HEK293 (cell line): ENCODE results near the gene PALM3.

Source experiments
- GLIS1 ChIP-seq: fragments of 450-650 bp; formaldehyde crosslinking; IDR thresholded peaks from 2 replicates; pipeline ENCODE4 v1.5.1; 2016; ENCODE audit warnings: missing biosample characterization, missing genetic modification characterization
- KLF1 ChIP-seq: fragments of 450-650 bp; formaldehyde crosslinking; IDR thresholded peaks from 2 replicates; pipeline ENCODE4 v1.5.1; 2016; ENCODE audit warnings: missing biosample characterization, missing genetic modification characterization
- KLF16 ChIP-seq: fragments of 450-650 bp; formaldehyde crosslinking; IDR thresholded peaks from 2 replicates; pipeline ENCODE4 v1.5.1; 2017; ENCODE audit warnings: missing biosample characterization, missing genetic modification characterization
- PRDM4 ChIP-seq: fragments of 450-650 bp; formaldehyde crosslinking; IDR thresholded peaks from 2 replicates; pipeline ENCODE4 v1.5.1; 2017; ENCODE audit warnings: missing biosample characterization, missing genetic modification characterization
- REPIN1 ChIP-seq: fragments of 450-650 bp; formaldehyde crosslinking; IDR thresholded peaks from 2 replicates; pipeline ENCODE4 v1.5.1; 2017; ENCODE audit warnings: missing biosample characterization, missing genetic modification characterization, low read depth
- YY1 ChIP-seq: fragments of 450-650 bp; formaldehyde crosslinking; IDR thresholded peaks from 2 replicates; pipeline ENCODE4 v1.5.1; 2018; ENCODE audit warnings: missing biosample characterization, missing genetic modification characterization
- ZBTB7A ChIP-seq: fragments of 450-650 bp; formaldehyde crosslinking; IDR thresholded peaks from 2 replicates; pipeline ENCODE4 v1.5.1; 2016; ENCODE audit warnings: low read depth, missing biosample characterization, missing genetic modification characterization
- ZNF148 ChIP-seq: fragments of 450-650 bp; formaldehyde crosslinking; IDR thresholded peaks from 2 replicates; pipeline ENCODE4 v1.5.0; 2017; ENCODE audit warnings: missing biosample characterization, missing genetic modification characterization, borderline replicate concordance
- ZNF155 ChIP-seq: fragments of 450-650 bp; formaldehyde crosslinking; IDR thresholded peaks from 2 replicates; pipeline ENCODE4 v1.5.1; 2016; ENCODE audit warnings: missing biosample characterization, missing genetic modification characterization
- ZNF19 ChIP-seq: fragments of 450-650 bp; formaldehyde crosslinking; IDR thresholded peaks from 2 replicates; pipeline ENCODE4; 2016; ENCODE audit warnings: missing biosample characterization, missing genetic modification characterization, low read depth
- ZNF23 ChIP-seq: fragments of 450-650 bp; formaldehyde crosslinking; IDR thresholded peaks from 2 replicates; pipeline ENCODE4 v1.5.1; 2016; ENCODE audit warnings: missing biosample characterization, missing genetic modification characterization, borderline replicate concordance
- ZNF239 ChIP-seq: fragments of 450-650 bp; formaldehyde crosslinking; IDR thresholded peaks from 2 replicates; pipeline ENCODE4 v1.5.1; 2016; ENCODE audit warnings: missing biosample characterization, missing genetic modification characterization
- ZNF280D ChIP-seq: fragments of 450-650 bp; formaldehyde crosslinking; IDR thresholded peaks from 2 replicates; pipeline ENCODE4 v1.5.1; 2016; ENCODE audit warnings: missing biosample characterization, missing genetic modification characterization
- ZNF324 ChIP-seq: fragments of 450-650 bp; formaldehyde crosslinking; IDR thresholded peaks from 2 replicates; pipeline ENCODE4 v1.5.1; 2016; ENCODE audit warnings: missing biosample characterization, missing genetic modification characterization
- ZNF354C ChIP-seq: fragments of 450-650 bp; formaldehyde crosslinking; IDR thresholded peaks from 2 replicates; pipeline ENCODE4 v1.5.1; 2016; ENCODE audit warnings: missing biosample characterization, missing genetic modification characterization, low read depth, borderline replicate concordance
- ZNF362 ChIP-seq: fragments of 450-650 bp; formaldehyde crosslinking; IDR thresholded peaks from 2 replicates; pipeline ENCODE4 v1.5.1; 2016; ENCODE audit warnings: missing biosample characterization, missing genetic modification characterization
- ZNF398 ChIP-seq: fragments of 450-650 bp; formaldehyde crosslinking; IDR thresholded peaks from 2 replicates; pipeline ENCODE4 v1.5.1; 2017; ENCODE audit warnings: missing biosample characterization, missing genetic modification characterization
- ZNF501 ChIP-seq: fragments of 450-650 bp; formaldehyde crosslinking; IDR thresholded peaks from 2 replicates; pipeline ENCODE4 v1.5.1; 2016; ENCODE audit warnings: missing biosample characterization, missing genetic modification characterization
- ZNF549 ChIP-seq: fragments of 450-650 bp; IDR thresholded peaks from 2 replicates; pipeline ENCODE4 v1.5.1; 2018; ENCODE audit warnings: missing biosample characterization, missing genetic modification characterization, mild to moderate bottlenecking, inconsistent platforms, moderate library complexity
- ZNF571 ChIP-seq: fragments of 450-650 bp; formaldehyde crosslinking; IDR thresholded peaks from 2 replicates; pipeline ENCODE4 v1.5.0; 2017; ENCODE audit warnings: missing biosample characterization, missing genetic modification characterization
- ZNF623 ChIP-seq: fragments of 450-650 bp; formaldehyde crosslinking; IDR thresholded peaks from 2 replicates; pipeline ENCODE4 v1.5.1; 2016; ENCODE audit warnings: missing biosample characterization, missing genetic modification characterization
- ZNF658 ChIP-seq: fragments of 450-650 bp; formaldehyde crosslinking; IDR thresholded peaks from 2 replicates; pipeline ENCODE4; 2016; ENCODE audit warnings: missing biosample characterization, missing genetic modification characterization
- ZNF692 ChIP-seq: fragments of 450-650 bp; formaldehyde crosslinking; IDR thresholded peaks from 2 replicates; pipeline ENCODE4 v1.5.1; 2016; ENCODE audit warnings: missing biosample characterization, missing genetic modification characterization
- ZNF791 ChIP-seq: fragments of 450-650 bp; formaldehyde crosslinking; IDR thresholded peaks from 2 replicates; pipeline ENCODE4 v1.5.1; 2016; ENCODE audit warnings: missing biosample characterization, missing genetic modification characterization
- ZSCAN18 ChIP-seq: fragments of 450-650 bp; formaldehyde crosslinking; IDR thresholded peaks from 2 replicates; pipeline ENCODE4 v1.5.1; 2016; ENCODE audit warnings: missing biosample characterization, missing genetic modification characterization

The PALM3 gene

GRCh38 chr19:14006766-14007562, 54.9 kb downstream of the PALM3 start (continued):
- peak; percentile 97 for TF ChIP-seq ZBTB7A (tag by site-specific recombination)
- peak; percentile 81 for TF ChIP-seq PRDM4 (tag by site-specific recombination)
- 0 out of 2 replicates have a peak, but pooled peaks have one; percentile 21 for TF ChIP-seq ZNF623 (tag by site-specific recombination)
- no peak for TF ChIP-seq ZNF239 (tag by site-specific recombination)
- peak; percentile 96 for TF ChIP-seq ZNF692 (tag by site-specific recombination)
- peak; percentile 69; the same call in 1 of the 2 replicates for TF ChIP-seq ZSCAN18 (tag by site-specific recombination)
- TF ChIP-seq ZNF324 (tag by site-specific recombination): peak; percentile 98
- TF ChIP-seq ZNF280D (tag by site-specific recombination): peak; percentile 65; the same call in 1 of the 2 replicates
- no peak for TF ChIP-seq ZNF362
- TF ChIP-seq REPIN1 (tag by site-specific recombination): no peak
- peak; percentile 95 for TF ChIP-seq ZNF501
- no peak for TF ChIP-seq ZNF791 (tag by site-specific recombination)
- TF ChIP-seq KLF1 (tag by site-specific recombination): peak; percentile 79
- peak; percentile 61; the same call in 1 of the 2 replicates for TF ChIP-seq ZNF148 (tag by site-specific recombination)
- peak; percentile 91 for TF ChIP-seq ZNF398 (tag by site-specific recombination)
- no peak for TF ChIP-seq ZNF354C (tag by site-specific recombination)
- peak; percentile 87 for TF ChIP-seq KLF16 (tag by site-specific recombination)
- TF ChIP-seq YY1 (tag by site-specific recombination): peak; percentile 77
- TF ChIP-seq ZNF155 (tag by site-specific recombination): no peak
- TF ChIP-seq ZNF571: no peak
- no peak for TF ChIP-seq ZNF658 (tag by site-specific recombination)
- TF ChIP-seq ZNF23: peak; percentile 97; the same call in 1 of the 2 replicates
- TF ChIP-seq ZNF19 (tag by site-specific recombination): no peak; the same call in 1 of the 2 replicates
- TF ChIP-seq ZNF549 (tag by site-specific recombination): no peak
- TF ChIP-seq GLIS1: peak; percentile 72
